HG03139 (cell line): ENCODE results near the gene ATP7B.

Experiments used
- ATAC-seq: cut with Tn5 transposase; IDR thresholded peaks from one replicate; pipeline ENCODE4 v1.9.1; 2021; ENCODE audit not compliant: unreplicated experiment

The ATP7B gene

DNA sequence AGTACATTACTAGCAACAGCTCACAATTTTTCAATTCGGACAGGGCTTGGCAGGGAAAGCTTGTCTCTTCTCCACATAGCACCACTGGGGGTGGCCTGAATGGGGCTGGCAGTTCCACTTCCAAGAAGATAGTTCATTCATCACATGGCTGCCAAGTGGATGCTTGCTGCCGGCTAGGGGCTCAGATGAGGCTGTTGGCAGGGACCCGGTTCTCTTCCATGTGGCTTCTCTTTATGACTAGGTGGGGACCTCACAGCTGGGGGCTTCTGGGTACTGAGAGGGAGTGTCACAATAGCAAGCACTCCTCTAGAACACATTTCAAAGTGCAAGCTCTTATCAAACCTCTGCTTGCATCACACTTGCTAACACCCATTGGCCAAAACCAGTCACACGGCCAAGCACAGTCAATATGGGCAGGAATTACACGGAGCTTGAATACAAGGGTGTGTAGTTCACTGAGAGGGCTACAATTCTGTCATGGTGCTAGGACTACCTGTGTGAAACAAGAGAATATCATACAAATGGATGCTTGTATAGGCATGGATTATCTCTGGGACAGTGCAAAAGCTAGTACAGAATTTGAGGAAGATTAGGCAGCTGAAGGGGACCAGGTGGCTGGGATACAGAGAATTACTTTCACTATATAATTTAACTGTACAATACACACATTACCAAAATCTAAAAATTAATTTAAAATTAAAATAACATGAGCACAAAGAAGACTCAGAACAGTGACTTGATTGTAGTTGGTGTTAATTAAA, 32.3 kb downstream of the ATP7B start:
- no peak for ATAC-seq

DNA sequence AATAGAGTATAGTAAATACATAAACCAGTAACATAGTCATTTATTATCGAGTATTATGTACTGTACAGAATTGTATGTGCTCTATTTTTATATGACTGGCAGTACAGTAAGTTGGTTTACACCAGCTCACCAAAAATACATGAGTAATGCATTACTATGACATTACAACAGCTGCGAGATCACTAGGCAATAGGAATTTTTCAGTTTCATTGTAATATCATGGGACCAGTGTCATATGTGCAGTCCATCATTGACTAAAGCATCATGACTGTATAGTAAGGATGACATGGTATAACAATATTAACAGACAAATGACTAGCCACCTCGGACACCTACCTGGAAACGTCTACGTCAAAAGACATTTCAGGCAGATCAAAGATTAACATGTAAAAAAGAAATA, 33.6 kb downstream of the ATP7B start:
- no peak for ATAC-seq

DNA sequence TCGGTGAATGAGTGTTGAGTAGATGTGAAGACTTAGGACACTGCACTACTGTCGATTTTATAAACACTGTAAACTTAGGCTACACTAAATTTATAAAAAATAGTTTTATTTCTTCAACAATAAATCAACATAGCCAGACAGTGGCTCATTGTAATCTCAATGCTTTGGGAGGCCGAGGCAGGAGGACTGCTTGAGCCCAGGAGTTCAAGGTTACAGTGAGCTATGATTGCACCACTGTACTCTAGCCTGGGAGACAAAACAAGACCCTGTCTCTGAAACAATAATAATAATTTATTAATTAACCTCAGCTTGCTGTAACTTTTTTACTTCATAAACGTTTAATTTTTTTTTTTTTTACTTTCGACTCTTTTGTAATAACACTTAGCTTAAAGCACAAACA, 34.4 kb downstream of the ATP7B start:
- no peak for ATAC-seq

DNA sequence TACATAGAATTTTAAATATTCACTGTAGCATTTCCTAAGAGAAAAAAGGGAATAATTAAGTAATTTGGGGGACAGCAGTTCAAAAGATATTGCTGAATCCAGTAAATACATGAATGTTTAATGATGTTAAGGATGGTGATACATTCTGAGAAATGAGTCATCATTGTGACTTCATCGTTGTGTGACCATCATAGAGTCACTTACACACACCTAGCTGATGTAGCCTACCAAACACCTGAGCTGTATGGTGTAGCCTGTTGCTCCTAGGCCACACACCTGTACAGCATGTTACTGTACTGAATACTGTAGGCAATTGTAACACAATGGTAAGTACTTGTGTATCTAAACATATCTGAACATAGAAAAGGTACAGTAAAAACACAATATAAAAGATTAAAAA, 34.8 kb downstream of the ATP7B start:
- no peak for ATAC-seq

DNA sequence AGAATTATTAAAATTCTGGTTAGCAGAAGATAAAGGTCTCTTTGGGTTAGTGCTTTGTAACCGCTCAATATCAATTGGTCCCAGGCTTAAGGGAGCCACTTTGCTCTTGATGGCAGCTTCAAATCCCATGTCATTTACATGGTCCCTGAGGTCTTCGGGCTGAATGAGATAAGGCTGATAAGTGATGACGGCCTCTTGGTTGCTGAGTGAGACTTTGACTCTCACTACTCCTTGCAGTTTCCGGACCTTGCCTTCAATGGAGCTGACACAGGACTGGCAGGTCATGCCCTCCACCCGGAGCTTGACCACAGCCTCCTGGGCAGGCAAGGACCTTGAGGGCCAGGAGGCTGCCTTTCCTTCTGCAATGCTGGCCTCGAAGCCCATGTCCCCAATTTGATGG, 36.8 kb downstream of the ATP7B start:
- no peak for ATAC-seq

DNA sequence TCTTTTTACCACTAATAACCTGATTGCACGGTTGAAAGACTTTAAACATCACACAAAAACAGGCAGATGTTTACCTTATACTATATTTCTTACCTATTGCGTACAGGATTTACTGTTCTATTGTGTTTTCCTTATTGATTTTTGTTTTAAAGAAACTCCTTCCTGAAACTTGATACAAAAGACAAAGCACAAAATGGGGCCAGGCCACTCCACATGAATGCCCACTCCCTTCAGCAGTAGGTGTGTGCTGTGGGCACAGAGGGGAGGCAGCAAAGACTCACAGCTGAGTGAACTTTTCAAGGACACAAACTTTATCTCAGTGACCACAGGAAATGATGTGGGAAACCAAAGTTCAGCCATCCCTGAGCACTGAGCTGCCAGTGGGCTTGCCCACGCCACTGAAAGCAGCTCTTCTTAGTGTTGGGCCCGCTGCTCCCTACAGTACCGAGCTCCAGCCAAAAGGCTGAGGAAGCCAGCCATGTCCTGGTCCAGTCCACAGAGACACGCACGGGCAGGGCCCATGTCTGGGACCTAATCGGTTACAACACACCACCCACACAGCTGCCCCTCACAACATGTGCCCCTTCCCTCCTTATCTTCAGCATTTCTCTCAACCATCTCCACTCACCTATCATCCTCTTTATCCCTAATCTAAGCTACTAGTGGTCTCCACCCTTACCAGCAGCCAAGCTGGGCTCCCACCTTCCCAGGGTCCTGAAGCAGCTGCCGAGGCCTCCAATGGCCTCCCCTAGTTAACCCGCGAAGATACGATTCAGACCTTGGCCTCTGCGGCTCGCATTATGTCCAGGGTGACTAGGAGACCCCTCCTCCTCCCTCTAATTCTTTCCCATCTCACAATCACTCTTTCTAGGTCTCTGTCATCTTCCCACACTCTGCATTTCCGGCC, 39.5 kb downstream of the ATP7B start:
- no peak for ATAC-seq

DNA sequence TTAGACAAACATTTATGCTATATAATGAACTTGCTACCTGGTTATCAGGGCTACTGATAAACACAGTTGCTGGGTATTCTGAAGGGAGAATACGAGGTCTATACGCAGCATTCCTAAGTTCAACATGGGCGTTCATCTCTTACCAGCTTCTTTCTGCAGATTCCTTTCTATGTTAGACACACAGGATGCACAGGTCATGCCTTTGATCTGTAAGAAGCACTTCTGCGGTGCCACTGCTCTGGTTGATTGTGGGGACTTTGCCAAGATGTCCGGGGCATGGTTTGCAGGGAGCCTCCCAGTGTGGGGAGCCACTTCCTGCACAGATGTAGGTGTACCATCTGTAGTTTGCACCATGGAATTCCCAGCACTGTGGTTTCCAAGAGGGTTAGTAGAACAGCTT, 40.9 kb downstream of the ATP7B start:
- no peak for ATAC-seq

DNA sequence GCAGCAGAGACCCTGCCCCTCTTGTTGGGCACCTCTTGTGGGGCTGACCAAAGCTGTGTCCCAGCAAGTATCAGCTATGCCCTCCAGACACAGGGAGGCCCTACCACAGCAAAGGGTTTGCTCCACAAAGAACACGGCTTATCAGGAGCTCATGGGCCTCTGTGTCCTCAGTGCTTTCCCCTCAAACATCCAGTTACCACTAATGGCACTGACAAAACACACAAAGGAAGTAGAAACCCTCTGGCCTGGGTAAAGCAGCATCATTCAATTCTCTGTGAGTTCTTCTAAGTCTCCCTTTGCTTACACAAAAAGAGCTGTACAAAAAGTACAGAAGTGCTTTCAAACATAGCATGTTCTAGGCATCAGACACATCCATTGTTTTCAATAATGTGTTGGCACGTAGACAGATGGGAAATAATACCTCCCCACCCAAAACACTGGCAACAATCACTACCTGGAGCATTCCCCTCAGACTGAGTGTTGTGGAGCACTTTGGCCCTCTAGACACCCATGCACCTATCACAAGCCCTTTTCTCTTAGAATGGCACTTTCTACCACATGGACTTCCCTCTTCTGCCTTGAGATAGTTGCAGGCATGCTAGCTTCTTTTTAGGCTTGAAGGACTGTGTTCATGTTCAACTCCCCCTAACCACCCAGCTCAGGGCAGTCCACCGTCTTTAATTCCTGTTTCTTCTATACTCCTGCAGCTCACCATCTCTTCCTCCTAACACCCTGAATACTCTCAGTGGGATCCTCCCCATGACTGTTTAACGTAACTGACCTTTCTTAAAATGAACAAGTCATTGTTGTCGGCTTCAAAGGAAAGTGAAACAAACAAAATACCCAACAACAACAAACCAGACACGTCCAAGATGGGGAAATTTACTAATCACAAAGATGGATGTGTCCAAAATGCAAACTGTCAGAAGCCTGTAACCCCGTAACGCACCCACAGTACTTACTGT, 43.5 kb downstream of the ATP7B start:
- ATAC-seq = no peak

DNA sequence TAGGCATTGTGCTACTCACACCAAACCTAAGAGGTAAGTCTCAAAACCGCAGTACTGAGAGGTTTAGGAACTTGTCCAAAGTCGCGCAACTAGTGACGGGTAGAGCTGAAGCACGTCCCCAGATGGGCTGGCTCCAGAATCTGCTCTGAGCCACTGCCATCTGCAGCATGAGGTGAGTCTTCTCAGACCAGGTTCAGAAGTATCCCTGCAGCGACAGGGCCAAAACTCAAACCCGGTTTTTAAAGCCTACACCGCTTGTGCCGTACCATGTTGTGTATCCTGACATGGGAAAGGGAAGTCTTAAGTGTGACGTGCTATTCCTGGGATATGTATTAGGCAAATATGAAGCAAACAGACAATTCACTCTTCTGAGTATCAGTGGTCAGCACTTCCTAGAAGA, 45.1 kb downstream of the ATP7B start:
- ATAC-seq = no peak

DNA sequence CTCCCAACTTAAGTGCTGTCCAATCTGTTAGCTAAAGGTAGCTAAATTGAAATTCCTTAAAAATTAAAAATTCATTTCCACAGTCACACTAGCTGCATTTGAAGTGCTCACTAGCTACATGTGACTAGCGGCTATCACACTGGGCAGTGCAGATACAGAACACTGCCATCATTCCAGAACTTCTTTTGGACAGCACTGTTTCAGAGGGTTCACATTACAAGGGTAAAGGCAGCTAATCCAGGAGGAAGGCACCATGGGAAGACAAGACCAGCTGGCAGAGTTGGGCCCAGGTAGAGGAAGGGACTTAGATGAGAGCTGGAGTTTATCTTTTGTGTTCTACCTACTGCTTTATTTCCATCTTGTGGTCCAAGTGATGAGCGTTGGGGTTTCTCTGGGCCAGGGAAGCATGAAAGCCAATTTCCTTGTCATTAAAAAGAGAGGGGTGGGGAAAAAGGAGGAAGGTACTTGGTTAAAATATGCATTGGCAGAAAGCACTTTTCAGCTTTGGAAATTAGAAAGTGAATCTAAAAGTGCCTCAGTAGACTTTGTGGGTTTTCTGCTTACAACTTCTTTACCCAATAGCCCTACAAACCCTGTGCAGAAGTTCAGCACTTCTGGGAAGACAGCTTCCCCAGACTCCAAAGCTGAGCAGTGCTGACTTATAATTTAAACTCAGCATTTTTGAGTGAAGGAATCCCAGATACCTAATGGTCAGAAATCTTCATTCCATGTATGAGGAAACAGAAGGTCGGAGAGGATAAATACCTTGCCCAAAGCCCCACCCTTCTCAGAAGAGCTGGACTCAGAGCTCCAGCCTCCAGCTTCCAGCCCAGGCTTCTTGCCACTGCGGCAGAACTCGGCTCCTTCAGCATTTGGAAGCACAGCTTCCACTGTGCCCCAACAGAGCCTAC, 49.5 kb downstream of the ATP7B start:
- ATAC-seq = no peak

DNA sequence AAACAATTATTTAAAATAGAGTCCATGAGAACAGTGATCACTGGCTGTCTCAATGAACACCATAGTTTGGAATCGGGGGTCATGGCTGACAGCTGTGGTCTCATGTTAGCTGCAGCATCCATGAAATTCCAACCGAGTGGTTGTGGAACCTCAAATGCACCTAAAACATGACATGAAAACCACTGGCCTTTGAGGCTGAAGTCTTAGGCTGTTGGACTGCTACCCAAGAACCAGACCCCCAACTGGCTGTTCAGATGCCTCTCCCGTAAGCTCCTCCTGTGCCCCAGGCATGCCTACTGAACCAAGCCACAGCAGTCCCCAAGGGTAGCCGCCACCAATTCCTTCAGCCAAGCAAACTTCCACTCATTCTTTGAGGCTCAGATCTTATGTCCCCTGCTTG, 50.5 kb downstream of the ATP7B start:
- ATAC-seq = no peak

DNA sequence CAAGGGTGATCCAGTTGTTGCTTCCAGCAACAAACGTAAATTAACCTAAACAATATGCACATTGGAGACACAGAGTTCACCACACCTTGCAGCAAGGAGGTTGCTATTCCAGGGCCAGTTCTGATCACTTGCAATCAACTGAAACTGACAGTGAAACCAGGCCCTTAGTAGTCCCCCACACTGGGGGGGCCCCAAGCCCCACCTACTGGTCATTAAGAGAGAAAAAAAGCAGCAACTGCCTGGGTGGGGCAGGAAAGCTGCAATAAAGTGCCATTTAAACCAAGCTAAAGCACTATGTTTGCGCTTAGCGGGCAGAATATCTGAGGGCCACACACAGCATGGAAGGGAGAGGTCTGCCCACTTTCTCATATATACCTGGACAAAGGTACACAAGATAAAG, 51.5 kb downstream of the ATP7B start:
- ATAC-seq = peak; percentile 76

DNA sequence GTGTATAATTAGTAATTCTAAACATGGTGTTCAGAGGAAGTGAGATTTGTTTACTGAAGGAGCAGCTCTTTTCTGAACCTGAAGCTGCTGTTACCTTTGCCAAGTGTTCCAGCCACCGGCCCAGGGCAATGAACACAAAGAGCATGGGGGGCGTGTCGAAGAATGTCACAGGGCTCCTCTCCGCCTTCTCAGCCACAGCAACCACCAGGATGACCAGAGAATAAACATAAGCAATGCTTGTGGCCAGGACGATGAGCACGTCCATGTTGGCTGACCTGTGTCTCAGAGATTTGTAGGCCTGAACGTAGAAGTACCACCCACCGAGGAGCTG, 53.1 kb downstream of the ATP7B start:
- no peak for ATAC-seq

DNA sequence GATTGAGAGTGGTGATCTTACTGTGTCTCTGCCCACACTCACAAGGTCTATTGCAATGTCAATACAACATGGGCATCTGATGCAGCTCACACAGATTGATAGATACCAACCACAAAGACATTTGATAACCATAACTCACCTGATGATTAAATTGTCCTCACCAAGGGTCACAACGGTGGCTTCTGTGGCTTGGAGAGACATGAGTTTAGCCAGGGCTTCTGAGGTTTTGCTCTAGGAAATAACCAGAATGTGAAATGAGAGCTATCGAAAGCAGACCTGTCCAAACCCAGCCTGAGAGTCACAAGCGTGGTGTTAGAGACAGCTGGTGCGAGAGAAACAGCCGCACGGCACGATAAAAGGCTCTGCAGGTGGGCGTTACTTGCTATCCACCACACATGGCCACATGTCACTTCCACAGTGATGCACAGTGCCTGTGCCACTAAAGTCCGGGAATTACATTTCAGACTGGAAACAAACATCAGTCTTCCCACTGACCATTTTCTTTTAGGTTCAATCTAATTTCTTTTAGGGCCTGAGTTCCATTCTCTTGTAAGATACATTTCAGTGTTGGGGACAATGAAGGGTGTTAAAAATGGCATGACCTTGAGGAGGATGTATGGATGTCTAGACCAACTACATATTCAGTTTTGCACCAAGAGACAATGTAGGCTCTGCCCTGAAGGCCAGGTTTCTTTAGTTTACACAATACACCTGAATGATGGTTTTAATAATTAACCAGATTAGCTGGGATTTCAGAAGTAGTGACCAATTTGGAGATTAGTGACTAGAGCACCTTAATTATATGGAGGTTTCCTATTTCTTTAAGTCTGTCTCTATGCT, 53.7 kb downstream of the ATP7B start:
- ATAC-seq = no peak

DNA sequence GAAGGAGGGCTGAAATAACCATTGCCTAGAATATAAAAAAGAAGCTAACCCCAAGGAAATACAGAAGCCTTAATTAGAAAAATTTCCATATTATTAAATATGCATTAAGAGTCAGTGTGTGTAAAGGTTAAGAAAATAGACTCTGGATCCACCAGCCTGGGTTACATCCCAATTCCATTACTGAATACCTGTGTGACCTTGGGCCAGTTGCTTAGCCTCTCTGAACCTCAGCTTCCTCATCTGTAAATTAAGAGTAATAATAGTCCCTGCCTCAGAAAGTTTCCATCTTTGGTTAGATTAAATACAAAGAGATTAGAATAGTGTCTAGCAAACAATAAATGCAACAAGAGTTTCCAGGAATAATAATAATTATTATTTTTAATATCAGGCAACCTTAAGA, 54.5 kb downstream of the ATP7B start:
- ATAC-seq = no peak

DNA sequence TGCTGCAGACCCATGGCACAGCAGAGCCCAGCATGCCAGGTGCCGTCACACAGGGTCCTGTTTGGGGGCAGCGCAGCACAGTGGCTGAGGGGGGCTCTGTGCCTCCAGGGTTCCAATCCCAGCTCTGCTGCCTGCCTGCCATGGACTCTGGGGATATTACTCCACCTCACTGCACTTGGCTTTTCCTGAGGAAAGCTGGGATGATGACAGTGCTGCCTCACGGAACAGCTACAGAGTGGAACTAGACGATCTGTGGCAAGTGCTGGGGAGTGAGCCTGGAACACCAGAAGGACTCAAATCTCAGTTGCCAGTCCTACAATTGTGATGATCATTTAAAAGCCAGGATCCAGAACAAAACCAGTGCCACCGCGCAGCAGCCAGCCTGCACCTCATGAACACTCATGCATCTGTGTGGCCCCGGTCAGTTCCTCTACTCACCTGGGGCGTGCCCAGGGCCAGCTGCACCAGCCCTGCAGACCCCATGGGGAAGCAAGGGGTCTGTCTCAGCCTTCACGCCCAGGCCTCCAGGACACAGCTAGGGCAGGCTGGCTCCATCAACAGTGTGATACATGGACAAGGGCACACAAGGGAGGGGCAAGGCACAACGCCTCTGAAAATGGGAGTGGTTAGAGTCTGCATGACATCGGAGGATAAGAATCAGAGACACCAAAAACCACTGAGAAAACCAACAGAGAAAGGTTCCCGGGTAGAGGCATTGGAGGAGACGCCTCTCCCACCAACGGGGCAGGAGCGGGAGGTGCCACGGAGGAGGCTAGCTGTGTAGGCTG, 55.2 kb downstream of the ATP7B start:
- ATAC-seq = no peak

DNA sequence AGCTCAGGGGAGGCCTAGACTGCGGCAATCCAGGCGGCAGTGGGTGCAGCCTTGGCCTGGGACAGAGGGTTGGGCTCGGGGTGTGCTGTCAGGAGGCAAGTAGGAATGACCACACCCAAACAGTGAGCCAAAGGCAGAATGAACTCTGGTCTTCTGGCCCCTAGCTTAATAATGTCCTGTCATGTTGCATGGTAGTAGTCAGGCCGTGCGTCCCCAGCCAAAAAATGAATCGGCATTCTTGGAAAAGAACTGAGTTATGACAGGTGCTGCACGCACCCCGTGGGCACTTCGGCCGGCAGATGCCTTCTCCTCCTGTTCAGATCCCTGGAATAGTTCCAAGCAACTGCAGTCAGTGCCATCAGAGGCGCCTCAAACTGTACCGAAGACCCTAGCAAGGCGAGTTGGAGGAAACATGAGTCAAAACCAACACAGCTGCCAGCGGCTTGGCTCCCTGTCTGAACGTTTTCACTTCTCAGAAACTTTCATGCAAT, 55.9 kb downstream of the ATP7B start:
- no peak for ATAC-seq
